ENCODE data around the gene DCX.

DCX gene

GRCh38 chrX:111411983-111412382, at the start of gene DCX:
Gene DCX, minus strand, starts transcription at chrX:111412192. Its CDS starts 1,794 bp downstream, at chrX:111410398.
- DNase-seq = no peak

GRCh38 chrX:111460607-111461006, 48.6 kb upstream of the DCX start:
- no peak for DNase-seq

GRCh38 chrX:111447298-111447697, 35.3 kb upstream of the DCX start:
- peak; percentile 38 for DNase-seq

- DNase-seq = peak; percentile 58
These were observed 33.5 kb upstream of the DCX start for GRCh38 chrX:111445485-111445884.

- no peak for DNase-seq
These were observed 32.9 kb upstream of the DCX start for GRCh38 chrX:111444881-111445280.

GRCh38 chrX:111443946-111444345, 32.0 kb upstream of the DCX start:
- no peak for DNase-seq

- no peak for DNase-seq
These were observed 30.8 kb upstream of the DCX start for GRCh38 chrX:111442791-111443190.

GRCh38 chrX:111435469-111435868, 23.5 kb upstream of the DCX start:
- DNase-seq = no peak

GRCh38 chrX:111431001-111431400, 19.0 kb upstream of the DCX start:
- no peak for DNase-seq

- DNase-seq = no peak
These were observed 435 bp downstream of the DCX start for GRCh38 chrX:111411557-111411956.

GRCh38 chrX:111410590-111411078, 1.4 kb downstream of the DCX start:
- DNase-seq = no peak

GRCh38 chrX:111409326-111409725, 2.7 kb downstream of the DCX start:
- DNase-seq = no peak

GRCh38 chrX:111407948-111408347, 4.0 kb downstream of the DCX start:
- DNase-seq = no peak

- DNase-seq = no peak
These were observed 9.6 kb downstream of the DCX start for GRCh38 chrX:111402344-111402743.

- no peak for DNase-seq
These were observed 16.8 kb downstream of the DCX start for GRCh38 chrX:111395149-111395548.

- DNase-seq = no peak
These were observed 17.4 kb downstream of the DCX start for GRCh38 chrX:111394569-111394968.

- no peak for DNase-seq
These were observed 24.4 kb downstream of the DCX start for GRCh38 chrX:111387470-111388070.

GRCh38 chrX:111386615-111387233, 25.3 kb downstream of the DCX start:
- no peak for DNase-seq

GRCh38 chrX:111386077-111386476, 25.9 kb downstream of the DCX start:
- DNase-seq = no peak

- DNase-seq = no peak
These were observed 29.7 kb downstream of the DCX start for GRCh38 chrX:111382277-111382676.

- DNase-seq = no peak
These were observed 35.0 kb downstream of the DCX start for GRCh38 chrX:111376897-111377578.

- no peak for DNase-seq
These were observed 35.5 kb downstream of the DCX start for GRCh38 chrX:111376486-111376885.

- DNase-seq = no peak
These were observed 36.2 kb downstream of the DCX start for GRCh38 chrX:111375747-111376146.

GRCh38 chrX:111372086-111372485, 39.9 kb downstream of the DCX start:
- DNase-seq = no peak

All from activated CD4-positive, alpha-beta T cell treated with anti-CD3 and anti-CD28 coated beads, Interleukin-10, Interleukin-2, amounts not matched to agents 100 ng/mL and 50 ng/mL, durations not matched to agents 16 hours and 8 hours (primary cell).